DMS114 treated with DMSO at 0.1 percent for 48 hours (cell line): ENCODE measurements around the gene HOXD11.

Source experiments
- DNase-seq: peaks from one replicate; lab custom pipeline; 2025; ENCODE audit not compliant: unreplicated experiment; lab: John Stamatoyannopoulos, UW

The HOXD11 gene

GRCh38 chr2:176120364-176121189 lies 13.5 kb downstream of the HOXD11 start:
- no peak for DNase-seq

DNA sequence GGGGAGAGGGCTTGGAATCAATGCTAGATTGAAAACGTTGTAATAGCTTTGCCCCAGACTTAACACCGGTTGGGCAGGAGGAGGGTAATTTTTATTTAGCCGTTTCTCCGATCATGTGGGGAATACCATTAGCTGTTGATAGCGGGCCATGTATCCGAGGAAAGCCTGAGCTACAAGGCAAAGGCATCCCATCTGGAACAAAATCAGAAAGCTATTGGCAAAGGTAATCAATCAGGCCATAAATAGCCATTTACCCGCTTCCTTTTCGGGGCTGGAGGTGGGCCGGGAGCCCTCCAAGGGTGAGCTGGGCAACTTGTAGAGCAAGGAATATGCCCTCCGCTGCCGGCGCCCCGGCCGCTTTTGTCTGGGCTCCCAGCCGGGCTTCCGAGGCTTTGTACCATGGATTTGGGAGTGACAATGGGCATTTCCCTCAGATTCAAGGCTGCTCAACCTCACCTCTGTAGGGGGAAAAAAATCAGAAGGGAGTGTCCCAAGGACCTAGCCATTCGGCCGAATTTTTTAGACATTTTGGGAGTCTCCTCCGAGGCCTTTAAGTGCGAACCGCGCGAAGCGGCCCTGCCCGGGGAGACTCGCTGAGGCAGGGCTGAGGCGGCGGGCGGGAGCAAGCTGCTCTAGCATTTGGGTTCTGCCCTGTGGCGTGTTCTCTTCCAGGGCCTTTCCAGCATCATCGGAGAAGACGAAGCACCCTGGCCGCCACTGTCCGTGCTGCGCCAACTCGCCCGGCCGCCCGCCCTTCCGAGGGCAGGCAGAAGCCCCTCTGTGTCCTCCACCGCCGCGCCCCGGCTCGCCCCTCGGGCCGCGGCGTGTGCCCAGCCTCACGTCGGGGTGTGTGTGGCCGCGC lies 14.3 kb downstream of the HOXD11 start:
- no peak for DNase-seq

- no peak for DNase-seq
Measured at GRCh38 chr2:176122052-176122682, 15.1 kb downstream of the HOXD11 start.

DNA sequence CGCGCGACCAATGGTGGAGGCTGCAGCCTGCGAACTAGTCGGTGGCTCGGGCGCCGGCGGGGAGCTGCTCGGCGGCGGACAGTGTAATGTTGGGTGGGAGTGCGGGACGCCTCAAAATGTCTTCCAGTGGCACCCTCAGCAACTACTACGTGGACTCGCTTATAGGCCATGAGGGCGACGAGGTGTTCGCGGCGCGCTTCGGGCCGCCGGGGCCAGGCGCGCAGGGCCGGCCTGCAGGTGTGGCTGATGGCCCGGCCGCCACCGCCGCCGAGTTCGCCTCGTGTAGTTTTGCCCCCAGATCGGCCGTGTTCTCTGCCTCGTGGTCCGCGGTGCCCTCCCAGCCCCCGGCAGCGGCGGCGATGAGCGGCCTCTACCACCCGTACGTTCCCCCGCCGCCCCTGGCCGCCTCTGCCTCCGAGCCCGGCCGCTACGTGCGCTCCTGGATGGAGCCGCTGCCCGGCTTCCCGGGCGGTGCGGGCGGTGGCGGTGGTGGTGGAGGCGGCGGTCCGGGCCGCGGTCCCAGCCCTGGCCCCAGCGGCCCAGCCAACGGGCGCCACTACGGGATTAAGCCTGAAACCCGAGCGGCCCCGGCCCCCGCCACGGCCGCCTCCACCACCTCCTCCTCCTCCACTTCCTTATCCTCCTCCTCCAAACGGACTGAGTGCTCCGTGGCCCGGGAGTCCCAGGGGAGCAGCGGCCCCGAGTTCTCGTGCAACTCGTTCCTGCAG lies 15.8 kb downstream of the HOXD11 start, which contains the start of gene HOXD9:
Gene HOXD9 (plus strand): TSS at position 37 of the 728 bp plus-strand sequence. CDS start 50 bp downstream, at position 87.
- DNase-seq = no peak

DNA sequence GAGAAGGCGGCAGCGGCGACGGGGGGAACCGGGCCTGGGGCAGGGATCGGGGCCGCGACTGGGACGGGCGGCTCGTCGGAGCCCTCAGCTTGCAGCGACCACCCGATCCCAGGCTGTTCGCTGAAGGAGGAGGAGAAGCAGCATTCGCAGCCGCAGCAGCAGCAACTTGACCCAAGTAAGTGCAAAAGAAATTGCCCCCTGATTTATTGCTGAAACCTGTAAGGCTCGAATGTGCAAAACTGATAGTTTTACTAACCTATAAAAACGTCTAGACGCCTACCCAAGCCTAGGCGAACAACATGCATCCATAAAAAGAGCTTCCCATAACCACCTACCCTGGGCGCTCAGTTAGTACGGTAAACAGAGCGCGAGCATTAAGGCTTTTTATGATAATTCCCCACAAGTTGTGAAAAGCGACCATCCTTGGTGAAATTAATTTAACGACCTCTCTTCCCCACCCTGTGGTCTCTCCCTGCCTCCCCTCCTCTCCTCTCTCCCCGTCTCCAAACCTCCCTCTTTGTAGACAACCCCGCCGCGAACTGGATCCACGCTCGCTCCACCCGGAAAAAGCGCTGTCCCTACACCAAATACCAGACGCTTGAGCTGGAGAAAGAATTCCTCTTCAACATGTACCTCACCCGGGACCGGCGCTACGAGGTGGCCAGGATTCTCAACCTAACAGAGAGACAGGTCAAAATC lies 16.5 kb downstream of the HOXD11 start:
- no peak for DNase-seq

DNA sequence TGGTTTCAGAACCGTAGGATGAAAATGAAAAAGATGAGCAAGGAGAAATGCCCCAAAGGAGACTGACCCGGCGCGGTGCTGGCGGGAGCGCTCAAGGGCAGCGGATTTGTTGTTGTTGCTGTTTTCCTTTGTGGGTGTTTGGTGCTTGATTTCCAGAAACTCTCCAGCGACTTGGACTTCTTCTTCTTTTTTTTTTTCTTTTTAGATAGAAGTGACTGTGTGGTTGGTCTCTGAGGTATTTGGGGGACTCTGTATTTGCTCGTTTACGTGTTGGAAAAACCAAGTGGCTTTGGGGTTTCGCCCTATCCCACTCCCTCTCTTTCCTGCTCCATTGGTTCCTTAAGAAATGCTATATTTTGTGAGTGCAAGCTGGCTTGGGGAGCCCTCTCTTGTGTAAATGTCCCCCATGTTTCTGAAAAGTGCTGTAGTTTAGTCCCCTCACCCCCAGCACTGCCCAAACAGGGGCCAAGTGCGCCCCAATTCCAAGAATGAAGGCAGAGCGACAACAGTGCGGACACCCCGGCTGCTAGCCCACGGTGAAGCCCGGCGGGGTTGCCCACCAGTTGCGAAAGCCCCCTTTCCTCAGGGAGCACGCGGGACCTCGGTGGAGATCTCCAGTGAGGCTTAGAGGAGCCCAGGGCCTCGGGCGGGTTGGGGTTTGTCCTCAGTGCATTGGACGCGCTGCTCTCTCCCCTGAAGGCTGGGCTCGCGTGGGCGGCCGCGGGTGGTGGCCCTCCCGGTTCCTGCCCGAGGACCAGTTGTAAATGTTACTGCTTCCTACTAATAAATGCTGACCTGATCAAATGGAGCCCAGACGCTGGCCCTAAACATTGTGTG lies 17.2 kb downstream of the HOXD11 start:
- DNase-seq = no peak

DNA sequence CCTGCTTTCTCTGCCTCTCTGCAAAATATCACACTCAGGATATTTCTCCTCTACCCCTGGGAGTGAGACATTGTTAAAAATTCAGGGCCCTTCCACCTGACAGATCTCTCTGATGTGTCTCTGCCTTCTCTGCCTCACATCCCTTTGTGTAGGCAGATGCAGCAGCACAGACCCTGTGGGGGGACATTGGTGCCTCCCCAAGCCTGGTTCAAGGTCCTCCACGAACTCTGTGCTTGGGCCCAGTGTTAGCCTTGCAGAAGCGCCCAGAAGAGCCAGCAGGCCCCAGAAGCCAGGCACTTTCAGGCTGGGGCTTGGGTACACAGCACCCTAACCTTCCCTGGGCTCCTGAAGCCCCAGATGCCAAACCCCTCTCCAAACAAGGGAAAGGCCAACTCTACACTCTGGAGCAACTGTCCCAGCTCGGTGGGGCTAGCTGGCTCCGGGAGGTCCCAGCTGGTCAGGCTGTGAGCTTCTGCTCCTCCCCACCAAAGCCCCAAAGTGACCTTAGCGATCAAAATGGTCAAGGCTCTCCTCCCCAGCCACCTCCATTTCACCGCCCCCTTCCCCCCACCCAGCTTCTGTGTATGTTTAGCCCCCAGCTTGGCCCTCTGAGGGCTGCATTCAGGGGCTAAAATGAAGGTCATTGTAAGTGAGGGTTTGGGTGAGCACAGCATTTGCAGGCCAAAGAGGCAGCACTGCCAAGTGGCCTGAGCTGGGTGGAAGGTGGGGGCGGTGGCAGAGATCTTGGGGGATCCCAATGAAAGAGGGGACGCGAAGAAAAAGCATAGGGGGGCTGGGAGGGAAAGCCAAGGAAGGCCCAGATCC lies 18.1 kb downstream of the HOXD11 start:
- DNase-seq = no peak

GRCh38 chr2:176125772-176126054 lies 18.6 kb downstream of the HOXD11 start:
- DNase-seq = no peak

DNA sequence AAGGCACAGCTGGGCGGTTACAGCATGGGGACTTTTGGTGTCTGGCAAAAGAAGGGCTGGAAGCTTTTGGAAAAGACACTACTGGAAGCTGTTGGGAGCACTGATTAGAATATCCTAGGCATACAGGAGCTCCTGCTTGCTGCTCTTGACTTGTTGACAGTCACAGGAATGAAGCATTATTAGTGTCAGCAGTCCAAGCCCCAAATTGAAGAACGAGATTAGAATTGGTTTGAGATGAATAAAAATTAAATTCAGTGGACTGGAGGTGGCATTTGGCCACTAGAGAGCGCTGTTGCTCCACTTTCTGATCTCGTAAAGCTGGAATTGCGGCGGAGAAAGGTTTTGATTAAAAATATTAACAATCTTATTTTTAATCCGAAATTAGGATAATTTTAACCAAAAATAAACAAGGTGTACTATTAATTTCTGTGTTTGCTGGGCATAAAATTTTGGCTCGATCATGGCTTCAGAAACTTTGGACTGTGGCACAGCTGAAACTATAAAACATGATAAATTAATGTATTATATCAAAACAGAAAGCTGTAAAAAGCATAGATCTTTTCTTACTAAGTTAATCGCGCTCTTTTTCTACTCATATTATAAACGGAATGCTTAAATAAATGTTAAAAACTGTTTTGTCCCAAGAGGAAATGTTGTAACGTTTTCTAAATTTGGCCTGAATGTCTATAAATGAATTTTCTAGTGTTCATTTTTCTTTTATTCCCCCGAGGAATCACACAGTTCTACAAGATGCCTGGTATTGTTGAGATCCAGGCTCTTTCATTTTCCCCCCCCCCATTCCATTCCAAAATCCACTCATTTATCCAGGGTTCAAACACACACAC lies 20.1 kb downstream of the HOXD11 start:
- peak; percentile 42 for DNase-seq

DNA sequence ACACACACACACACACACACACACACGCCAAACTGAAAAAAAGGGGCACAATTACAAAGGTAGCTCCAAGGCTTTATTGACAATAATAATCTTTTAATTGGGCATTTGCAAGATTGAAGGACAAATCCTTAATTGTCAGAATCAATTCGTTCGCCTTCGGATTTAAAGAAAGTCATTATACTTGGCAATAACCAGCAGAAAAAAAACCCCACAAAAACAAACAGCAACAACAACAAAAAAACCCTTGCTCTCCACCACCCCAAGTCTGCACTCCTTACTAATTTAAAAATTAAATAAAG lies 20.6 kb downstream of the HOXD11 start:
- DNase-seq = no peak

GRCh38 chr2:176128172-176128981 lies 21.3 kb downstream of the HOXD11 start:
- DNase-seq = no peak

- DNase-seq = peak; percentile 50
Measured at GRCh38 chr2:176128982-176129796, 22.1 kb downstream of the HOXD11 start, which contains the start of gene HOXD8. Gene HOXD8, plus strand, starts transcription at chr2:176129705. Its CDS starts 662 bp downstream, at chr2:176130367.

GRCh38 chr2:176129813-176130146 lies 22.7 kb downstream of the HOXD11 start:
- DNase-seq = no peak

DNA sequence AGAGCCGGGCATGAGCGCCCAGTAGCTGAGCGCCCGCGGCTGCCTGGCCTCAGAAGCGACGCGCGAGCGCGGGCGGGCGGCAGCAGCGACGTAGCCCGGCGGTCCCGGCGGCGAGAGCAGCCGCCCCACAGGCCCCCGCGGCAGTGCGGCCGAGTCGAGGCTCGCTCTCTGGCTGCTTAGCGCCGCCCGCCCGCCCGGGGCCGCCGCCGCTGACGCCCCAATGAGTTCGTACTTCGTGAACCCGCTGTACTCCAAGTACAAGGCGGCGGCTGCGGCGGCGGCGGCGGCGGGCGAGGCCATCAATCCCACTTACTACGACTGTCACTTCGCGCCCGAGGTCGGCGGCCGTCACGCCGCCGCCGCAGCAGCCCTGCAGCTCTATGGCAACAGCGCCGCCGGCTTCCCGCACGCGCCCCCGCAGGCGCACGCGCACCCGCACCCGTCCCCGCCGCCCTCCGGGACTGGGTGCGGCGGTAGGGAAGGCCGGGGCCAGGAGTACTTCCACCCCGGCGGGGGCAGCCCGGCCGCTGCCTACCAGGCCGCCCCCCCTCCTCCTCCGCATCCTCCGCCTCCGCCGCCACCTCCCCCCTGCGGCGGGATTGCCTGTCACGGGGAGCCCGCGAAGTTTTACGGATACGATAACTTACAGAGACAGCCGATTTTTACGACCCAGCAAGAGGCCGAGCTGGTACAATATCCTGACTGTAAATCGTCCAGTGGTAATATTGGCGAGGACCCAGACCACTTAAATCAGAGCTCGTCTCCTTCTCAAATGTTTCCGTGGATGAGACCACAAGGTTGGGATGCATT lies 23.3 kb downstream of the HOXD11 start:
- no peak for DNase-seq
